ENCODE measurements around the gene IKZF3. TPM values are rescaled to one million over a fixed set of nuclear protein-coding genes. Genes with fewer than 3 reads are reported as not detected.
"Not testable (repeated sequence)": the region's sequence is repeated elsewhere in the genome, so short reads cannot be mapped to it uniquely, and the experiment has no call there.

IKZF3 gene
- total RNA-seq, 1 experiment from 2014 or later: not detected

GRCh38 chr17:39855911-39856649, 8.0 kb downstream of the IKZF3 start:
- DNase-seq (ENCODE audit: low spot score): not testable (repeated sequence)

GRCh38 chr17:39854909-39855308, 9.2 kb downstream of the IKZF3 start:
- DNase-seq (ENCODE audit: low spot score): no peak

GRCh38 chr17:39852239-39852638, 11.9 kb downstream of the IKZF3 start:
- no peak for DNase-seq (ENCODE audit: low spot score)

GRCh38 chr17:39850186-39850585, 13.9 kb downstream of the IKZF3 start:
- not testable (repeated sequence) for DNase-seq (ENCODE audit: low spot score)

- DNase-seq (ENCODE audit: low spot score): no peak
These were observed 15.5 kb downstream of the IKZF3 start for GRCh38 chr17:39848600-39848999.

GRCh38 chr17:39846205-39846604, 17.9 kb downstream of the IKZF3 start:
- no peak for DNase-seq (ENCODE audit: low spot score)

- DNase-seq (ENCODE audit: low spot score): no peak
These were observed 18.9 kb downstream of the IKZF3 start for GRCh38 chr17:39845052-39845846.

GRCh38 chr17:39841134-39841683, 22.9 kb downstream of the IKZF3 start:
- DNase-seq (ENCODE audit: low spot score): no peak

- DNase-seq (ENCODE audit: low spot score): no peak
These were observed 25.3 kb downstream of the IKZF3 start for GRCh38 chr17:39838784-39839183.

- no peak for DNase-seq (ENCODE audit: low spot score)
These were observed 26.1 kb downstream of the IKZF3 start for GRCh38 chr17:39838057-39838456.

GRCh38 chr17:39836117-39836516, 28.0 kb downstream of the IKZF3 start:
- no peak for DNase-seq (ENCODE audit: low spot score)

GRCh38 chr17:39835038-39835786, 28.9 kb downstream of the IKZF3 start:
- DNase-seq (ENCODE audit: low spot score): no peak

GRCh38 chr17:39834017-39834416, 30.1 kb downstream of the IKZF3 start:
- DNase-seq (ENCODE audit: low spot score): no peak

GRCh38 chr17:39831588-39831987, 32.5 kb downstream of the IKZF3 start:
- no peak for DNase-seq (ENCODE audit: low spot score)

- DNase-seq (ENCODE audit: low spot score): no peak
These were observed 35.7 kb downstream of the IKZF3 start for GRCh38 chr17:39828443-39828842.

GRCh38 chr17:39826334-39826733, 37.8 kb downstream of the IKZF3 start:
- DNase-seq (ENCODE audit: low spot score): no peak

GRCh38 chr17:39823407-39824054, 40.6 kb downstream of the IKZF3 start:
- DNase-seq (ENCODE audit: low spot score): no peak

GRCh38 chr17:39822051-39822451, 42.1 kb downstream of the IKZF3 start:
- DNase-seq (ENCODE audit: low spot score): no peak

- DNase-seq (ENCODE audit: low spot score): no peak
These were observed 43.1 kb downstream of the IKZF3 start for GRCh38 chr17:39820987-39821386.

GRCh38 chr17:39820541-39820940, 43.6 kb downstream of the IKZF3 start:
- no peak for DNase-seq (ENCODE audit: low spot score)

GRCh38 chr17:39818358-39819000, 45.6 kb downstream of the IKZF3 start:
- no peak for DNase-seq (ENCODE audit: low spot score)
